OCI-LY1 (cell line): ENCODE data around the gene NME3.

ENCODE experiments used
- H2AFZ ChIP-seq: fragments of 200-600 bp; sonication (generic), shearing (Covaris generic); 2 replicates; pipeline ENCODE4 v1.6.0; 2014; ENCODE audit warnings: antibody characterized with exemption, mild to moderate bottlenecking, low read length
- H3F3A ChIP-seq: fragments of 200-600 bp; sonication (generic), shearing (Covaris generic); 2 replicates; pipeline ENCODE4 v1.6.0; 2014; ENCODE audit warnings: mild to moderate bottlenecking, antibody characterized with exemption, low read length, moderate library complexity; ENCODE audit not compliant: insufficient read depth
- H3K27ac ChIP-seq: fragments of 200-600 bp; sonication (generic); 2 replicates; pipeline ENCODE4 v1.5.1; 2014; ENCODE audit warnings: low read length, mixed run types, mild to moderate bottlenecking, low read depth; ENCODE audit not compliant: poor library complexity, severe bottlenecking
- H3K27me3 ChIP-seq: fragments of 200-600 bp; sonication (generic); 2 replicates; pipeline ENCODE4 v1.6.0; 2014; ENCODE audit warnings: antibody characterized with exemption, mild to moderate bottlenecking, low read length, moderate library complexity; ENCODE audit not compliant: insufficient read depth
- H3K36me3 ChIP-seq: fragments of 200-600 bp; sonication (generic); 2 replicates; pipeline ENCODE4 v1.6.1; 2014; ENCODE audit warnings: mild to moderate bottlenecking, antibody characterized with exemption, low read length, moderate library complexity, mixed read lengths; ENCODE audit not compliant: insufficient read depth
- H3K4me1 ChIP-seq: fragments of 200-600 bp; sonication (generic); 2 replicates; pipeline ENCODE4 v1.5.1; 2014; ENCODE audit warnings: mild to moderate bottlenecking, low read length, moderate library complexity; ENCODE audit not compliant: insufficient read depth, severe bottlenecking
- H3K4me2 ChIP-seq: fragments of 200-600 bp; sonication (generic), shearing (Covaris generic); 2 replicates; pipeline ENCODE4 v1.6.1; 2014; ENCODE audit warnings: low read length
- H3K4me3 ChIP-seq: fragments of 200-600 bp; sonication (generic); 2 replicates; pipeline ENCODE4 v1.5.1; 2014; ENCODE audit warnings: low read length, low read depth, mild to moderate bottlenecking, mixed read lengths; ENCODE audit not compliant: poor library complexity, severe bottlenecking
- H3K79me2 ChIP-seq: fragments of 200-600 bp; shearing (Covaris generic); 2 replicates; pipeline ENCODE4 v1.6.1; 2016; ENCODE audit warnings: mixed run types, low read length, mixed read lengths; ENCODE audit not compliant: insufficient read depth
- H3K9ac ChIP-seq: fragments of 200-600 bp; sonication (generic), shearing (Covaris generic); 2 replicates; pipeline ENCODE4 v1.6.1; 2014; ENCODE audit warnings: mild to moderate bottlenecking, low read length, mixed read lengths
- H3K9me2 ChIP-seq: fragments of 200-600 bp; sonication (generic), shearing (Covaris generic); 2 replicates; pipeline ENCODE4 v1.6.1; 2014; ENCODE audit warnings: low read depth, mild to moderate bottlenecking, low read length, mixed read lengths
- H3K9me3 ChIP-seq: fragments of 200-600 bp; shearing (Covaris generic); 2 replicates; pipeline ENCODE4 v1.6.1; 2014; ENCODE audit warnings: low read length, mixed read lengths
- H4K20me1 ChIP-seq: fragments of 200-600 bp; sonication (generic), shearing (Covaris generic); 2 replicates; pipeline ENCODE4 v1.6.0; 2016; ENCODE audit warnings: mild to moderate bottlenecking, low read length; ENCODE audit not compliant: insufficient read depth
- EZH2 ChIP-seq: fragments of 200-600 bp; sonication (generic), shearing (Covaris generic); IDR thresholded peaks from 2 replicates; pipeline ENCODE4 v1.8.0; 2017; ENCODE audit warnings: borderline replicate concordance, mixed run types, mild to moderate bottlenecking, antibody characterized with exemption, low read length, moderate library complexity, mixed read lengths
- TF ChIP-seq, protein P1 (sequence below): fragments of 200-600 bp; sonication (generic), shearing (Covaris generic); IDR thresholded peaks from 2 replicates; pipeline ENCODE4 v1.5.1; 2017; ENCODE audit warnings: mild to moderate bottlenecking, antibody characterized with exemption, low read length, moderate library complexity, mixed read lengths

The NME3 gene

DNA sequence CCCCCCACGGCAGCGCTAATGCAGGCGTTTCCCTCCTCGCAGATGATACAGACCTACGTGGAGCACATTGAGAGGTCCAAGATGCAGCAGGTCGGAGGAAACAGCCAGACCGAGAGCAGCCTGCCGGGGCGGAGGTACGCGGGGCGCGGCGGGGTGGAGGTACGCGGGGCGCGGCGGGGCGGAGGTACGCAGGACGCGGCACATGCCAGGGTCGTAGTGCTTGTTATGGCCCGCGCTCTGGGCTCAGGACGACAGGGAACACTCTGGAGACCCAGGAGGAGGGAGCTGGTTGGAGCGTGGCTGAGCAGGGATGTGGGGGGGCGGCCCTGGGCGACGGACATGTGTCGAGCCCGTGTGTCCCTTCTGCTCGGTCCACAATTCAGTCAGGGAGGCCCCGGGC, 41.9 kb downstream of the NME3 start:
- Histone ChIP-seq H4K20me1 (no peaks in the 10 kb centered on the region), H3K4me3 (no peak overlapping the region), H2AFZ (no peak overlapping the region), H3K27ac (no peak overlapping the region), H3K4me2 (no peak overlapping the region), H3K9me3 (no peaks in the 10 kb centered on the region), H3K9me2 (no peaks in the 10 kb centered on the region), H3K9ac (no peak overlapping the region), H3K4me1 (no peaks in the 10 kb centered on the region), H3K27me3 (no peaks in the 10 kb centered on the region), H3K36me3 (peaks cover 81% of the 10 kb centered on the region), H3K79me2 (no peaks in the 10 kb centered on the region), H3F3A (no peaks in the 10 kb centered on the region)
- no peak for TF ChIP-seq EZH2
- TF ChIP-seq, protein P1, sequence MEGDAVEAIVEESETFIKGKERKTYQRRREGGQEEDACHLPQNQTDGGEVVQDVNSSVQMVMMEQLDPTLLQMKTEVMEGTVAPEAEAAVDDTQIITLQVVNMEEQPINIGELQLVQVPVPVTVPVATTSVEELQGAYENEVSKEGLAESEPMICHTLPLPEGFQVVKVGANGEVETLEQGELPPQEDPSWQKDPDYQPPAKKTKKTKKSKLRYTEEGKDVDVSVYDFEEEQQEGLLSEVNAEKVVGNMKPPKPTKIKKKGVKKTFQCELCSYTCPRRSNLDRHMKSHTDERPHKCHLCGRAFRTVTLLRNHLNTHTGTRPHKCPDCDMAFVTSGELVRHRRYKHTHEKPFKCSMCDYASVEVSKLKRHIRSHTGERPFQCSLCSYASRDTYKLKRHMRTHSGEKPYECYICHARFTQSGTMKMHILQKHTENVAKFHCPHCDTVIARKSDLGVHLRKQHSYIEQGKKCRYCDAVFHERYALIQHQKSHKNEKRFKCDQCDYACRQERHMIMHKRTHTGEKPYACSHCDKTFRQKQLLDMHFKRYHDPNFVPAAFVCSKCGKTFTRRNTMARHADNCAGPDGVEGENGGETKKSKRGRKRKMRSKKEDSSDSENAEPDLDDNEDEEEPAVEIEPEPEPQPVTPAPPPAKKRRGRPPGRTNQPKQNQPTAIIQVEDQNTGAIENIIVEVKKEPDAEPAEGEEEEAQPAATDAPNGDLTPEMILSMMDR = no peak

DNA sequence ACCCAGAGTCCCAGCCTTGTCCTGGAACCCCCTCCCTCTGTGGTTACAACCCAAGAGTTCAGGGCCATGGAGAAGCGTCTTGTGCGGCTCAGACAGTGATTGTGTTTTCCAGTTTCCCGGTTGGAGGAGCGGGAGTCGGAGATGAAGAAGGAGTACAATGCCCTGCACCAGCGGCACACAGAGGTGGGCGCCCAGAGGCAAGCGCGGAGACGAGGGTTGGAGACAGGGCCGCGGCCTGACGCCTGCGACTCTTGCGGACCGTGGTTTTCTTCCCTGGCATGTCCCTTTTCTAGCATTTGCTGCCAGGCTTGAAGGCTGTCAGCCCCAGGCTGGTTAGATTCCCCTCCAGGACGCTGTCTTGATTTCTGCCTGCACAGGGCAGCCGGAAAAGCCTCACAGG, 42.3 kb downstream of the NME3 start:
- peaks cover under 1% of the 10 kb centered on the region; the same call in 1 of the 2 replicates for H3K79me2 ChIP-seq
- H3K4me1 ChIP-seq = no peaks in the 10 kb centered on the region
- no peak overlapping the region for H3K27ac ChIP-seq

DNA sequence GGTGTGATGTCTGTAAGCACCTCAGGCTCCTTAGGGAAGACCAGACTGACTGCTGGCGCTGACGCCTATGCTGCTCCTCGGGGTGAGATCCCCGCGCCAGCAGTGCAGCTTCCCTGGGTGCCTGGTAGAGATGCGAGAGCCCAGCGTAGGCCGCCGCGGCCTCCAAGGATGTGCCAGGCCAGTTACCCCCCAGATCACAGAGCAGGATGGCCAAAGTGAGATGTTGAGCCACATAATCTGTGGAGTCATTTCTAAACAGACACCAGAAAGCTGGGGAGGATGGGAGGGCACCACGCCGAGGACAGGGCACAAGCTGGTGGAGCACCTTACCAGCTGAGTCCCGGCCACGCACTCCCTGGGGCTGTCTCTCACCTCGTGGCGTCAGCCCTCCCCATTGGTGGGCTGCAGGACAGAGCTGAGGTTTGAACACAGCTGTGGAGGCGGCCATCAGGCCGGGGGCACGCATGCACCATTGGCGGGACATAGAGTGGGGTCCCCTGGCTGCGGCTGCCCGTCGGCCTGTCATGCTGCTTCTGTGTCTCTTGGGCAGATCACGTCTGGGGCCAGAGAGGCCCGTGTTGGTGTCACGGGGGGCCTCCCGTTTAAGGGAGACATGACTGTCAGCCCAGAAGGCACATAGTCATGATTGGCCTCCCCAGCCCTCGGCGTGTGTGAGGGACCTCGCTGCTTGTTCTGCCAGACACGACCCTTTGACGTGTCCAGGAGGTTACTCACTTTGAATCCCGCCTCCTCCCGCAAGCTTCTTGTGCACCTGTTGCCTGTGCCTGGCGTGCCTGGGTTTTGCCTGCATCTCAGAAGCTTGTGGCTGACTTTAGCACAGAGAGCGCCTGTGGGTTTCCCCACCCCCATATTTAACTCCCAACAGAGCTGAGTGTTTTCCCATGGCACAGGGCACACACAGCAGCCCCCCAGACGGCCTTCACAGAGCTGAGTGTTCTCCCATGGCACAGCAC, 43.4 kb downstream of the NME3 start:
- Histone ChIP-seq H3K36me3 (peaks cover 73% of the 10 kb centered on the region), H4K20me1 (no peaks in the 10 kb centered on the region), H3F3A (no peaks in the 10 kb centered on the region), H2AFZ (no peak overlapping the region), H3K4me1 (peaks cover 9% of the 10 kb centered on the region), H3K9me3 (no peaks in the 10 kb centered on the region), H3K27ac (no peak overlapping the region), H3K4me3 (no peak overlapping the region), H3K27me3 (no peaks in the 10 kb centered on the region), H3K9ac (no peak overlapping the region), H3K79me2 (peaks cover 4% of the 10 kb centered on the region; the same call in 1 of the 2 replicates), H3K4me2 (no peak overlapping the region), H3K9me2 (no peaks in the 10 kb centered on the region)
- TF ChIP-seq, protein P1 = no peak
- TF ChIP-seq EZH2 = no peak

More for the DNA sequence above, 42.3 kb downstream of the NME3 start:
- H3K4me3 ChIP-seq = no peak overlapping the region
- H3K9me3 ChIP-seq = no peaks in the 10 kb centered on the region
- H3K9me2 ChIP-seq = no peaks in the 10 kb centered on the region
- TF ChIP-seq, protein P1 = no peak
- no peak for TF ChIP-seq EZH2
- H4K20me1 ChIP-seq = no peaks in the 10 kb centered on the region
- peaks cover 81% of the 10 kb centered on the region for H3K36me3 ChIP-seq
- no peak overlapping the region for H3K4me2 ChIP-seq
- no peak overlapping the region for H2AFZ ChIP-seq
- H3F3A ChIP-seq = no peaks in the 10 kb centered on the region
- H3K9ac ChIP-seq = no peak overlapping the region
- no peaks in the 10 kb centered on the region for H3K27me3 ChIP-seq
